Bronchial epithelial cell (primary cell): ENCODE results near the gene HOXA10. TPM values are rescaled to one million over a fixed set of nuclear protein-coding genes. Genes with fewer than 3 reads are reported as not detected.

Experiments
- DNase-seq: peaks from one replicate; pipeline ENCODE4 v3.0.0-alpha.2; 2010; ENCODE audit warnings: low read depth
- FAIRE-seq: peaks from 2 replicates; lab custom pipeline; 2011; peaks lifted over from hg19 to GRCh38; lab: Jason Lieb, UNC
- H3K27me3 ChIP-seq: 2 replicates; pipeline ENCODE4 v1.5.1; 2011; ENCODE audit warnings: low read length; ENCODE audit not compliant: control insufficient read depth, insufficient read depth
- H3K36me3 ChIP-seq: 2 replicates; pipeline ENCODE4 v1.5.1; 2011; ENCODE audit warnings: low read length; ENCODE audit not compliant: control insufficient read depth, insufficient read depth
- H3K4me3 ChIP-seq: 2 replicates; pipeline ENCODE4 v1.5.1; 2011; ENCODE audit warnings: mild to moderate bottlenecking, low read depth, low read length, control low read depth
- CTCF ChIP-seq: IDR thresholded peaks from 2 replicates; pipeline ENCODE4 v1.5.1; 2011; ENCODE audit warnings: mild to moderate bottlenecking, moderate library complexity, low read length, control low read depth, inconsistent platforms; ENCODE audit not compliant: insufficient read depth, severe bottlenecking
- total RNA-seq: library from RNA; depleted of rRNA; stranded (reverse); fragments of >200 nt; gene quantifications from 2 replicates; pipeline ENCODE4 v1.2.1, GENCODE V29; 2014

HOXA10 gene
- total RNA-seq, 1 donor from 2014 or later: not detected

GRCh38 chr7:27189997-27190748 lies 16.1 kb upstream of the HOXA10 start:
- H3K4me3 ChIP-seq: no peak overlapping the region
- no peaks in the 10 kb centered on the region for H3K36me3 ChIP-seq
- TF ChIP-seq CTCF: no peak
- DNase-seq (no peak), FAIRE-seq (no peak)
- peaks cover 87% of the 10 kb centered on the region for H3K27me3 ChIP-seq

GRCh38 chr7:27189295-27189996 lies 15.3 kb upstream of the HOXA10 start:
- no peak for DNase-seq
- no peak for TF ChIP-seq CTCF
- no peak for FAIRE-seq
- H3K27me3 ChIP-seq: peaks cover 89% of the 10 kb centered on the region
- no peak overlapping the region for H3K4me3 ChIP-seq
- no peaks in the 10 kb centered on the region for H3K36me3 ChIP-seq

- no peak overlapping the region for H3K4me3 ChIP-seq
- no peak for TF ChIP-seq CTCF
- peaks cover 89% of the 10 kb centered on the region for H3K27me3 ChIP-seq
- DNase-seq: no peak
- no peaks in the 10 kb centered on the region for H3K36me3 ChIP-seq
- no peak for FAIRE-seq
Observed at GRCh38 chr7:27188386-27189294, 14.5 kb upstream of the HOXA10 start.

GRCh38 chr7:27187475-27188385 lies 13.6 kb upstream of the HOXA10 start:
- DNase-seq (no peak), FAIRE-seq (no peak)
- no peak for TF ChIP-seq CTCF
- H3K4me3 ChIP-seq: no peak overlapping the region
- H3K36me3 ChIP-seq: no peaks in the 10 kb centered on the region
- H3K27me3 ChIP-seq: peaks cover 90% of the 10 kb centered on the region

- FAIRE-seq: no peak
- H3K4me3 ChIP-seq: no peak overlapping the region
- no peaks in the 10 kb centered on the region for H3K36me3 ChIP-seq
- H3K27me3 ChIP-seq: peaks cover 92% of the 10 kb centered on the region
- TF ChIP-seq CTCF: no peak
- DNase-seq: no peak
Observed at GRCh38 chr7:27186668-27187474, 12.8 kb upstream of the HOXA10 start.
